HPDE6-E6E7 (cell line): ENCODE results near the gene MAD2L1BP.
"Not testable (repeated sequence)": the region's sequence is repeated elsewhere in the genome, so short reads cannot be mapped to it uniquely, and the experiment has no call there.

Experiments
- DNase-seq: peaks from one replicate; pipeline ENCODE4 v3.0.0; 2011; ENCODE audit warnings: missing footprints; ENCODE audit errors: extremely low spot score

The MAD2L1BP gene, protein sequence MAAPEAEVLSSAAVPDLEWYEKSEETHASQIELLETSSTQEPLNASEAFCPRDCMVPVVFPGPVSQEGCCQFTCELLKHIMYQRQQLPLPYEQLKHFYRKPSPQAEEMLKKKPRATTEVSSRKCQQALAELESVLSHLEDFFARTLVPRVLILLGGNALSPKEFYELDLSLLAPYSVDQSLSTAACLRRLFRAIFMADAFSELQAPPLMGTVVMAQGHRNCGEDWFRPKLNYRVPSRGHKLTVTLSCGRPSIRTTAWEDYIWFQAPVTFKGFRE

DNA sequence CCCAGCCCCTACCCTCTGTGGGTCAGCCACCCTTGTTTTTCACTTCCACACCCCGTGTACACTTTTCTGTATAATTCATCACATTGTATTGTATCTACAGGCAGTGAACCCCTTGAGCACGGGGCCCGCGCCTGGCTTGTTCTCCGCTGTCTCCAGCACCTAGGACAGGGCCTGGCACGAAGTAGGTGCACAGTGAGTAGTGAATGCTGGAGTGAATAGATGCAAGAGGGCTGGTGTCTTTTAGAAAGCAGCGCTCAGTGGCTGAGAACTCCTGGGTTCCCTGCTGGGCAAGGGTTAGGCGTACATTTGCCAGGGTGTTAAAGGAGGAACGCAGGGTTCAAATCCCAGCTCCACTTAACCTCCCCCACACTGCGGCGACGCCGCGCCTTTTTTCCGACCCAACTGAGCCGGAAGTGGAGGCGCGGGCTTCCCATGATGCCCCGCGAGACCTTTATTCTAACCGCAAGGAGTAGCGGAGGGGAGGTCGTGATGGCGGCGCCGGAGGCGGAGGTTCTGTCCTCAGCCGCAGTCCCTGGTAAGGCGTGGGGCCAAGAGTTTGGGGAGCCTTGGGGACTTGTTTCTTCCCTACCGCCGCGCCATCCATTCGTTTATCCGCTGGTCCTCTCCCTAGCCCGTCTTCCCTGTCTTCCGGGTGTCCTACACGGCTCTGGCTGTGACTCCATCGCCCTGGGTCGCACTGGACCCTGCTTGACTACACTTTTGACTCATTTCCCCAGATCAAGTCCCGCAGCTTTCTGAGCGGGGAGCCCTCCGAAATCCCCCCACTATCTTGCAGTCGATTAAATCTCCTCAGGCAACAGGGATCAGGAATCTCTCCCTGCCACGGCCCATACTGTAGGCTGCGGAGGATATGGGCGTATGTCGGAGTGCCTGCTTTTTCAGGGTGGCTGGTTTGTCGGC is at the start of gene MAD2L1BP:
Gene MAD2L1BP (plus strand): TSS at position 454 of the 921 bp plus-strand sequence. CDS start 36 bp downstream, at position 490.
- DNase-seq = peak; percentile 41

DNA sequence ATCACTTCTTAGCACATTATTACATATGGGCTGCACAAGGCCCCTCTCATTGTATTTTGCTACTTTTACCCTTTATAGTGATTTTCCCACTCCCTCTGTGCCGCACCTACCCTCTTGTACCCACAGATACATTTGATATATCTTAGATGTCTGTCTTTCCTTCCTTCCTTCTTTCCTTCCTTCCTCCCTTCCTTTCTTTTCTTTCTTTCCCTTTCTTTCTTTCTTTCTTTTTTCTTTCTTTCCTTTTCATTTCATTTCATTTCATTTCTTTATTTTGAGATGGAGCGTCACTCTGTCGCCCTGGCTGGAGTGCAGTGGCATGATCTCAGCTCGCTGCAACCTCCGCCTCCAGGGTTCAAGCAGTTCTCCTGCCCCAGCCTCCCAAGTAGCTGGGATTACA is 47.4 kb upstream of the MAD2L1BP start:
- DNase-seq = no peak

DNA sequence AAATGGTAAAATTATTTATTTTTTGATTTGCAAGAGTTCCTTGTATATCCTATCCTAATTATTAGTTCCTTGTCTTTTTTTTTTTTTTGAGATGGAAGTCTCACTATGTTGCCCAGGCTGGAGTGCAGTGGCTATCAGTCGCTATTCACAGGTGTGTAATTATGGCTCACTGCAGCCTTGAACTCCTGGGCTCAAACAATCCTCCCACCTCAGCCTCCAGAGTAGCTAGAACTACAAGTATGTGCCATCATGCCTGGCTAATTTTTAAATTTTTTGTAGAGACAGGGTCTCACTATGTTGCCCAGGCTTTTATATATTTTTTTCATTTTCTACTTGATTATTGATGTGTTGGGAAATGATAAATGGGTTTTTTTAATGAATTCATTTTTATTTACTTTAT is 46.1 kb upstream of the MAD2L1BP start:
- DNase-seq = not testable (repeated sequence)

DNA sequence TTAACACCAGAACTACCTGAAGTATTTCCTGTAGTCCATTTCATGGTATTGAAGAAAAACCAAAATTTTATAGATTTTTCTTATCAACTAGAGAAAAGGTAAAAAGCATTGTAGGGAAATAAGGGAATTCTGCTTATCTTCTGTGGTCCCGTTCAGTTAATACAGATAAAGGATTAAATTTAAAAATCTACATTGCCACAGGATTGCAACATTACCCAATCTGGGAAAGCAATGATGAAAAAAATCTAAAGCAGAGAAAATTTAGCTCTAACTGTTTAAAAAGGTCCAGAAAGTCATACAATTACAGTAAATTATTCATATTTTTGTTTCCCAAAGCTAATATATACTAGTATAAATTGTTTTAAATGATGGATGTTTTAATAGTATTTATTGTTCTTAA is 41.7 kb upstream of the MAD2L1BP start:
- DNase-seq = no peak

DNA sequence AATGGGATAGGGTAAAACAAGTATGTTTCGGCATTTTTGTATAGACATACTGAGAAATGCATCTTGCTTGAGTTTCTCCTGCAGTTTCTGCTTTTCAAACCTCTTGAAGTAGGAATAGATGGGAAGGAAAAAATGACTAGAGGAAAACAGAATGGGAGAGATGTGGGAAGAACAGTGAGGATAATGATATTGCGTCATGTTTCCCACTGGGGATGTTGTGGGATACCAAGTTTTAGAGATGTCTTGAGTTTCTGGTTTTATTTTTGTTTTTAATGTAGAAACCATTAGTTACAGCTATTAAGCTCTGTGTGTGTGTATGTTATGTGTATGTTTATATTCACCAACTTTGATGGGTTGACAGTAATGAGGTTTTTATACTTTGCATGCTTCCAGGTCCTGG is 35.0 kb upstream of the MAD2L1BP start:
- no peak for DNase-seq

DNA sequence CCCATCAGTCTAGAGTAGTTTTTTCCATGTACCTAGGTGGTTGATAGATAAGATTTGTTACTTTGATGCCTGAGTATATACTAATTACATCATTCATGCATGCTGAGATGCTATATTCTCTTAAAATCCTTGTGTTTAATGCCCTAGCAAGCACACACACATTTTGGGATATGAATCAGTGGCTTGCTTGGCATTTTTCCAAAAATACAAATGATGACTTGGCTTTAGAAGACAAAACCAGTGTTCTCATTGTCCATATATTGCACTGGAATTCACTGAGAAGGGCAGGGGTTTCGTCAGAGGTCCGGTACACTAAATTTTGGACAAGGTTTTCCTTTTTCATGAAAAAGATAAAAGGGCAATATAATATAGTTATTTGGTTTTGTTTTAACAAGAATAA is 31.5 kb upstream of the MAD2L1BP start:
- no peak for DNase-seq

DNA sequence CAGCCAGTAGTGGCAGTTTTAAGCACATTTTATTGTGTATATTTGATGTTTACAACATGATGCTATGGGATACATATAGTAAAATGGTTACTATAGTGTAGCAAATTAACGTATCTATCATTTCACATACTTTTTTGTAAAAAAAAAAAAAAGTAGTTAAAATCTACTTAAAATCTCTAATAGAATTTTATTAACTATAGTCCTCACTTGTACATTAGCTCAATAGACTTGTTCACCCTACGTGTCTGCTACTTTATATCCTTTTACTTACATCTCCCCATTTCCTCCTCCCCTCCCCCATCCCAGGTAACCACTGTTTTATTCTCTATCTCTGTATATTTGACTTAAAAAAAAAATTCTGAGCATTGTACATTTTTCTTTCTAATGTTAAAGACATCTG is 29.6 kb upstream of the MAD2L1BP start:
- no peak for DNase-seq

DNA sequence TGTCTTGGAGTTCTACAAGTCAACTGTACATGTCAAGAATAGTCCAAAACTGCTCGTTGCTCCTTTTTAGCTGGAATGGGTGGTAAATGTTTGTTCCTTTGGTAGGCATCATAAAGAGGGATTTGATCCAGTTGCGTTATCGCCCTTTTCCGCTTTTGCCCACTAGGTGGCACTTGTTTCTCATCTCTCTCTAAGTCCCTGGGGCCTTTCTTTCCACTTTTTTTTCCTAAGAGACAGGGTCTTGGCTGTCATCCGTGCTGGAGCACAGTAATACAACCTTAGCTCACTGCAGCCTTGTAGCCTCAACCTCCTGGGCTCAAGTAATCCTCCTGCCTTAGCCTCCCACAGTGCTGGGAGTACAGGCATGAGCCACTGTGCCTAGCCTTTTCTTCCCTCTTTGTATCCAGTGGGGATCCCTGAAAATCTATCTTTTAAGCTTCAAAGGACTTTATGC is 27.3 kb upstream of the MAD2L1BP start:
- peak; percentile 39 for DNase-seq

DNA sequence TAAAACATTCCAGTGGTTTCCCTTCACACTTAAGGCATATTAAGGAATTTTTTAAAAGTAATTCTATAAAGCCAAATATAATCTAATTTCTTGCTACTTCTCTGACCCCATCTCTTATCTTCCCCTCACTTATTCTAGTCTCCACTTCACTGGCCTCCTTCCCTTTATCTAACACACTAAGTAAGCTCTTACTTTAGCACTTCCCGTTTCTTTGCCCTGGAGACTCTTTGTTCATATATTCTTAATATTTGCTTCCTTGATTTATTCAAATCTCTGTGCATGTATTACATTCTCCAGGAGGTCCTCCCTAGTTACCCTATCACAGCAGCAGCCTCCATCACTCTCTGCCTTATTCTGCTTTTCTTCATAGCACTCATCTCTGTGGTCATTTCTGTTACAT is 26.8 kb upstream of the MAD2L1BP start:
- no peak for DNase-seq

DNA sequence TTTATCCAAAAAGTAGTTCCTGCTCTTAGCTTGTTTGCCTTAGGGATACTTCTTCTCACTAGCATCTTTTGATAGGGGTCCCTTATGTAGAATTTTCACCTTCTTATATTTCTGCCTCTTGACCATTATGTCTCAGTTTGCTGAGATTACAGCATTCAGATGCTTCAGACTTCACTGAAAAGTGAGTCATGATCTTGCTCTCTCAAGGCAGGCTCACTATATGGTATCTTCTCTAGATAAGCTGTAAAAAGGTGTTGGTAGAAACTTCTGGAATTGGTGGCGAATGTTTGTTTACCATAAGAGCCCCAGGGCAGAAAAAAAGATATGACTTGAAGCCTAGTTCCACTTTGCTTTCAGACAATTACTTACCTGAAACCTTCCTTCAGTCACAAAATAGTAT is 26.2 kb upstream of the MAD2L1BP start:
- no peak for DNase-seq

DNA sequence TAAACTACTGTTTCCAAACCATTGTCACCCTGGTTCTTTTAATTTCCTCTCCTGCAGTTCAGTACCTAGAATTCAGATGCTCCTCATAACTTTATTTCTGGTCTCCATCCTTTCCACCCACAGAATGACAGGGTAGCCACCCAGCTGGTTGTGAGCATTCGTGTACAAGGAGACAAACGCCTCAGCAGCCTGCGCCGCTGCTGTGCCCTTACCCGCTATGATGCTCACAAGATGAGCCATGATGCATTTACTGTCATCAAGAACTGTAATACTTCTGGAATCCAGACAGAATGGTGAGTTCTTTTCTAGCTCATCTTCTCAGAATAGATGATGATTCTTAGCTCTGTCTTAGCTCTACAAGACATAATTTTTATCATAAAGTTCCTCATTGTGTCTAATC is 25.2 kb upstream of the MAD2L1BP start:
- DNase-seq = no peak

DNA sequence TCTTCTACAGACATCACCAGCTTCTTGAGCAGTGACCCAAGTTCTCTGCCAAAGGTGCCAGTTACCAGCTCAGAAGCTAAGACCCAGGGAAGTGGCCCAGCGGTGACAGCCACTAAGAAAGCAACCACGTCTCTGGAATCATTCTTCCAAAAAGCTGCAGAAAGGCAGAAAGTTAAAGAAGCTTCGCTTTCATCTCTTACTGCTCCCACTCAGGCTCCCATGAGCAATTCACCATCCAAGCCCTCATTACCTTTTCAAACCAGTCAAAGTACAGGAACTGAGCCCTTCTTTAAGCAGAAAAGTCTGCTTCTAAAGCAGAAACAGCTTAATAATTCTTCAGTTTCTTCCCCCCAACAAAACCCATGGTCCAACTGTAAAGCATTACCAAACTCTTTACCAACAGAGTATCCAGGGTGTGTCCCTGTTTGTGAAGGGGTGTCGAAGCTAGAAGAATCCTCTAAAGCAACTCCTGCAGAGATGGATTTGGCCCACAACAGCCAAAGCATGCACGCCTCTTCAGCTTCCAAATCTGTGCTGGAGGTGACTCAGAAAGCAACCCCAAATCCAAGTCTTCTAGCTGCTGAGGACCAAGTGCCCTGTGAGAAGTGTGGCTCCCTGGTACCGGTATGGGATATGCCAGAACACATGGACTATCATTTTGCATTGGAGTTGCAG is 21.8 kb upstream of the MAD2L1BP start:
- no peak for DNase-seq

DNA sequence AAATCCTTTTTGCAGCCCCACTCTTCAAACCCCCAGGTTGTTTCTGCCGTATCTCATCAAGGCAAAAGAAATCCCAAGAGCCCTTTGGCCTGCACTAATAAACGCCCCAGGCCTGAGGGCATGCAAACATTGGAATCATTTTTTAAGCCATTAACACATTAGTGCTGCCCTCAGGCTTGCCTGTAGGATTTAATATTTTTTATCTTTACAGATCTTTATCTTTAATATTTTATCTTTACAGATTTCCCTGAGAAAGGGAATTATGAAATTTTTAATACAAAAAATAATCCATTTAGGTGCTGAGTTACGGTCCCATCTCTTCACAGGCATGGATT is 21.3 kb upstream of the MAD2L1BP start:
- DNase-seq = no peak

DNA sequence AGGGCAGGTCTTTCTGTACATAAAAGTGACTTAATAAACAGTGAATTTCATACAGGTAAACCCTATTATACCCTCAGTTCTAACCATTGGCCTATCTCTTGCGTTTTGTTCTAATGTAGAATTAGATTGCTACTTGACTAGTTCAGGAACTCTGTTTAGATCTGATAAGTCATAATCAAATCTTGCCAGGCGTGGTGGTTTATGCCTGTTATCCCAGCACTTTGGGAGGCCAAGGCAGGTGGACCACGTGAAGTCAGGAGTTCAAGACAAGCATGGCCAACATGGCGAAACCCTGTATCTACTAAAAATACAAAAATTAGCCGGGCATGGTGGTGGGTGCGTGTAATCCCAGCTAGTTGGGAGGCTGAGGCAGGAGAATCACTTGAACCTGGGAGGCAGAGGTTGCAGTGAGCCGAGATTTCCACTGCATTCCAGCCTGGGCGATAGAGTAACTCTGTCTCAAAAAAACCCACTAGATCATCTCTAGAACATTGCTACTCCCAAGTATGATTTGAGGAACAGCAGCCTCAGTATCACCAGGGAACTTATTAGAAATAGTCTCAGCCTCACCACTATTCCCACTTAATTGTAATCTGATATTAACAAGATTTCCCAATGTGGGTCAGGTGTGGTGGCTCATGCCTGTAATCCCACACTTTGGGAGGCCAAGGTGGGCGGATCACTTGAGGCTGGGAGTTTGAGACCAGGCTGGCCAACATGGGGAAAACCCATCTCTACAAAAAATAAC is 18.7 kb upstream of the MAD2L1BP start:
- DNase-seq = no peak

DNA sequence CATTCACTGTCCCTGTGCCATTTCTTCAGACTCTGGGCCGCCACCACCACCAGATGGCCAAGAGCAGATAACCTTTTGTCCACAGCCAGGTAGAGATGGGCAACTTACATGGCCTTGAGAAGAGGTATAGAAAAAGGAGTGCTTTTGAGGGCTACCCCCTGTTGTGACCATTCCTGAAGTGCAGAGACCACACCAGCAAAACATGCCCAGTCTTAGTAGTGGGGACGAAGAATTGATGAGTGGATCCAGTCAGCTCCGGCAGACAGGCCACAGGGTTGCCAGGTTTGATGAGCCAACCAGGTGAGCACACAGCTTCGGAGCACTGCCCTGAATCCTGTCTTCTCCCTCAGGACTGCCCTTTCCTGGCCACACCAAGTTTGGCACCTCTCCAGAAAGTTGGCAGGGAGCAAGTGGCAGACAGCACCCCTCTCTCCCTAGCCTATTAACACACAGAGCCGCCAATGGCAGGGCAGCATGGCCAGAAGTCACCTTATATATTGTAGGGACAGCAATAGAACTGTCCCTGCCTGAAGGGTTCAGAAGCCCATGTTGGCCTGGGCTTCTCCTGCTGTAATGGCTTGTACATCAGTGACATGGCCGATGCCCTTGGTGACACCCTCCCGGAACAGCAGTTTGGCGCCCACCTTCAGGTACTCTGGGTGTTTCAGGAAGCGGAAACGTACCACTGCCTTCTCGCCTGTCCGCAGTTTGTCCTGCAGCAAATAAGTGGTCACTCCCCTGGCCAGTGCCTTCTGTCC is 14.4 kb upstream of the MAD2L1BP start:
- DNase-seq = no peak

DNA sequence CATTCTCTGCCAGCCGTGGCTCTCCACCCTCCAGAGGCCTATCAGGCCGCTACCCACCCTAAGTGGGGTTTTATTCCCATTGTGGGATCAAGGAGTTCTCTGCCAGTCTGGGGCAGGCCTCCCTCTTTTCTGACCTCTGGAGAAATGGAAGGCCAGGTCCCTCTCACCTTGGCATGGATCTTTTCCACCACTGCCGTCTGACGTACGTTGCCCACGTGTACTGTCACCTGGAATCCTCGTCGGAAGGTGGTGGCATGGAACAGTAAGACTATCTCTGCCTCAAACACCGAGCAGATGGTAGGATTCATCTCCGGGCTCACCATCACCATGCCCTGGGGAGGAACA is 13.8 kb upstream of the MAD2L1BP start:
- no peak for DNase-seq

DNA sequence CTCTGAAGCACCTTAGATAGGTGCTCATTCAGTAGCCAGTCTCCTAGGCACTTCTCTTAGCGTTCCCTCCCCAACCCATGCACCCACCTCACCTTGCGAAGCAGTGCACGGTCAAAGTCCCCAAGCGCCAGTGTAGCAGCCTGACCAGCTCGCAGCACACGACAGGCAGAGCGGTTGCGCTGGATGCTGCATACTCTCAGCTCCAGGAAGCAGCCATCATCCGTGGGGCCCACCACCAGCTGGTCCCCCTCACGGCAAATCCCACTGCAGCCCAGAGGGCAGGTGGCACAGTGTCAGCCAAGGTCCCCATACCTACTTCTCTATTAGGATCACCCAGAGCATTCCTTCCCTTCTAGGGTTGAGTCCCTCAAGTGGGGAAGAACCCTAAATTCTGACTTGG is 13.1 kb upstream of the MAD2L1BP start:
- no peak for DNase-seq

DNA sequence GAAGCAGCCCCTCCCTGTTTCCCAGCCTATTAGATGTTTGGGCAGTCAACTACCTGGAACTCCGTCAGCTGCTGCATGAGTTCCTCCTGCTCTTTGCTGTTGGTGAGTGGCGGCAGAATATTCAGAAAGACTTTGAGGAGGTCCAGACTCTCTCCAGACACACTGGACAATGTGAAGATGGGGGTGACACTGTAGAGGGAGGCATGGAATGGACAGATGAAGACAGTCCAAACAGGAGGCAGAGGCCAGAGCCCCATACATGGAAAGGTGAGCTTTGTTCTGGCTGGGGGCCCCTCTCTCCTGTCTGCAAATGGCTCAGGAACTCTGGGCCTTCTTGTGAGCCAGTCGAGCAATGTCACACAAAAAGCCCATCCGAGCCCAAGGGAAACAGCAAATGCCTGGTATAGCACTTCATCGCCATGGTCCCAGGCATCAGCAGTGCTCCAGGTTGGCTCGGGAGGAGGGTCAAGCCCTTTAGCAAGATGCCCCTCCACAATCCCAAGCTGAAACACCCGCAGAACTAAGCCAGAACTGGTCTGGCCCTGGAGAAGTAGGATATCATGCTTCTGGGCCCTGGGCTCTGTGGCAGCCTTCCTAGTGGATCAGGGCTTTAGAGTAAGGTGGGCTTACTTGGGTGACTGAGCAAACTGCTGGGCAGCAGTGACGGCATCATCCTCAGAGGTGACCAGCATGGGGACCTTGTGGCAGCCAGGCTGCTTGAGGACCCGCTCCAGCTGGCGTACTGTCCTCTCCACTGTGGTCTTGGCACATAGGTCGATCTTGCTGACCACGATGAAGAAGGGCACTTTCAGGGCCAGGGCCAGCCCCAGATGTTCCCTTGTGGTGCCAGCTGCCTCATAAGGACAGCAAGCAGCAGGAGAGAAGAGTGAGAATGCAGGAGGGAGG is 11.5 kb upstream of the MAD2L1BP start:
- DNase-seq = no peak

DNA sequence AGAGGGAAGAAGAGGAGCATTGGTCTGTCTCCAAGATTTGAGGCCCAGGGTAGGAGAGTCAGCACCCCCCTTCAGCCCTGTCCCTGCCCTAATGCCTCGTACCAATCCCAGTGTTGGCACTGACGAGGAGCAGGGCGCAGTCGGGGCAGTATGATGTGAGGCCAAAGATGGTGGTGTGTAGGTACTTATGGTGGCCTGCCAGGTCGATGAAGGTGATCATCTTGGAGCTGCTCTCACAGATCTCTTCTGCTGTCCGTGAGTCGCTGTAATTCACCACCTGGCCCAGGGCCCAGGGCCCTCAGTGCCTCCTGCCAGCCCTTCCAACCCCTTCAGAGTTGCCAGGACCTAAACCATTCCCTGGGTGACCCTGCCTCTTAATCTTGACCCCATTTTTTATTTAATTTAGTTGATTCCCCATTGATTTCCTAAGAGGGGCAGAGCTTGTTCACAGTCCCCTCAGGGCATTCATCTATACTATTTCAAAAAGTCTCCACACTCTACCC is 10.8 kb upstream of the MAD2L1BP start:
- DNase-seq = no peak

DNA sequence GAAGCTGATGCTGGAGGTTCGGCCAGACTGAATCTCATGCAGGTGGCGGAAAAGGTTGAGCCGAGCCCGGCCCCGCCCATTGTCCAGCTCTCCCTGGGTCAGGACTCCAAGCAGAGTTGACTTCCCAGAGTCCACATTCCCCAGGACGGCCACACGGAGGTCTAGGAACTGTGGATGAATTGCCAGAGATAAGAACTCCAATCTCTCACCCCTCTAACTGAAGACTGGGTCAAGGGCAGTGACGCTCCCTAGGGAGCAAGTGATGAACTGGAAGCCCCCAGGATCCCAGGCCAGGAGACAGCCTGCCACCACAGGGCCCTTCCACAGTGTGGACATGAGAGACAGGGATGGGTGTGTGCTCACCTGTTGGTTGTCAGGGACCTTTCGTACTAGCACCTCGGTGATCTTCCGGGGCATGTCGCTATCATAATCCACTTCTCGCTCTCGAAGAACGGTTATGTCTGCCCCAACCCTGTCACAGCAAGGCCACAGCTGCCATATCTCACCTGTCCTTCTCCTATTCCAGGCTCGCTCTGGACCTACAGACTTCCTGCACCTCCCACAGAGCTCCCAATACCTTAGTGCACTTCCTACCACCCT is 10.1 kb upstream of the MAD2L1BP start:
- no peak for DNase-seq
